ENCODE data around the gene CPSF7.

Gene CPSF7

DNA sequence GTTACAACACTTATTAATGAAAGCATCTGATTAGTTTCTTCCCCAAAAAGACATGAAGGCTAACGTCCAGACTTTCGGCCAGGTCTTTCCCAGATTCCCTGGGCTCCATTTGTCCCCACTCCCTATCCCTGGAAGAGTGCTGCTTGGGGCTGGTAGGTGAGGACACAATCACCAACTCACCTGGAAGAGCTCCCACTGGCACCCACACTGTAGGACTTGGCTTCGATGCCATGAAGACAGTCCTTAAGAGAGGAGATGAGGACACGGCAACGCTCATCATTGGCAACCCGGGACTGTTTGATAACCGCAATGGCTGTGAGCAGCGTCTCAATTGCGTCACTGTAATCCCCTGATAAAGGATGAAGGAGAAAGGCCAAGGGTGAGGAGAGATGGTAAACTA lies 18.2 kb downstream of the CPSF7 start:
- no peak for TF ChIP-seq CTCF (conservative IDR thresholded peaks at IDR 0.05; ENCODE audit: low read depth, low read length)
- H3K4me3 ChIP-seq (ENCODE audit: low read depth, low read length): no peak overlapping the region
- DNase-seq (ENCODE audit: low read depth): no peak

GRCh38 chr11:61406991-61407728 lies 22.6 kb downstream of the CPSF7 start:
- no peak for TF ChIP-seq CTCF (conservative IDR thresholded peaks at IDR 0.05; ENCODE audit: low read depth, low read length)
- no peak for DNase-seq (ENCODE audit: low read depth)
- H3K4me3 ChIP-seq (ENCODE audit: low read depth, low read length): no peak overlapping the region

DNA sequence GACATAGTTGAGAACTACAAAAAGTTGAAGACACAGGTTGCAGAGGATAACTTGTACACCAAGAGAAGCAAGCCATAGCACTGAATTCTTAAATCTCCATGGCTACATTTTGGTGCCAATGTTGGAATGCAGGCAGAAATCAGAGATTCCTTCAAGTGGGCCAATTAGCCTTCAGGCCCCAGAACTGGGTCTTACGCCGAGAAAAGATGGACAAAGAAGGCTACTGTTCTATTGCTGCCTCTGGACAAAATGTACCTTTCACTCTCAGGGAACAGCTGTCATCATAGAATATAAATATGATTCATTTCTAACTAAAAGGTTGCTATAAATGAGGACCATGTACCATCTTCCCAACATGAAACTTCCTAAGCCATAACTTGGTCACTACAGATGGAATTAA lies 23.7 kb downstream of the CPSF7 start:
- no peak for DNase-seq (ENCODE audit: low read depth)
- no peak overlapping the region for H3K4me3 ChIP-seq (ENCODE audit: low read depth, low read length)
- no peak for TF ChIP-seq CTCF (conservative IDR thresholded peaks at IDR 0.05; ENCODE audit: low read depth, low read length)

- H3K4me3 ChIP-seq (ENCODE audit: low read depth, low read length): no peak overlapping the region
- DNase-seq (ENCODE audit: low read depth): peak; percentile 10
- TF ChIP-seq CTCF (conservative IDR thresholded peaks at IDR 0.05; ENCODE audit: low read depth, low read length): no peak
These were observed 25.1 kb downstream of the CPSF7 start for GRCh38 chr11:61404641-61405040.

- no peak for TF ChIP-seq CTCF (conservative IDR thresholded peaks at IDR 0.05; ENCODE audit: low read depth, low read length)
These were observed 25.7 kb downstream of the CPSF7 start for GRCh38 chr11:61404103-61404502.

DNA sequence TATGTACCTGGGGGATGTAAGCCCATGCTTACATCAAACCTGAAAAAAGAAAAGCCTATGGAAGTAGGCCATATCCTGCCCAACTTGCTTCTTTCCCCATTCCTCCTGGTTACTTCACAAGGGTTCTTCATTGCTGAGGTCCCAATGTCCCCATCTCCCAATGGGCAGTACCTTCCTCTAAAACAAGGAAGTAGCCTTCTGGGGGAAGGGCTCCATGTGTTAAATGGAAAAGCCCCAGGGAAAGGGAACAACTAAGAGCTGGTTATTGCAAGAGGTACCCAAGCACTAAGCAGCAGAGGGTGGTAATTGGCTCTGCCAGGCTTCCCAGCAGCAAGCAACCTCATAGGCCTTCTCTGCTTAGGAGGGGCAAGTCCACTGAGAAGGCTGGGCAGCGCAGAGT lies 26.1 kb downstream of the CPSF7 start:
- TF ChIP-seq CTCF (conservative IDR thresholded peaks at IDR 0.05; ENCODE audit: low read depth, low read length): no peak
- DNase-seq (ENCODE audit: low read depth): no peak
- no peak overlapping the region for H3K4me3 ChIP-seq (ENCODE audit: low read depth, low read length)

More at GRCh38 chr11:61404103-61404502, 25.7 kb downstream of the CPSF7 start:
- H3K4me3 ChIP-seq (ENCODE audit: low read depth, low read length): no peak overlapping the region
- no peak for DNase-seq (ENCODE audit: low read depth)

- H3K4me3 ChIP-seq (ENCODE audit: low read depth, low read length): no peak overlapping the region
- no peak for TF ChIP-seq CTCF (conservative IDR thresholded peaks at IDR 0.05; ENCODE audit: low read depth, low read length)
- no peak for DNase-seq (ENCODE audit: low read depth)
These were observed 28.2 kb downstream of the CPSF7 start for GRCh38 chr11:61401573-61401972.

Data from choroid plexus epithelial cell (primary cell).